Skeletal muscle tissue (tissue), 4 donors: ENCODE data around the gene STARD7. TPM values are rescaled to one million over a fixed set of nuclear protein-coding genes. Genes with fewer than 3 reads are reported as not detected.
"Not testable (repeated sequence)": the region's sequence is repeated elsewhere in the genome, so short reads cannot be mapped to it uniquely, and the experiment has no call there.

ENCODE experiments used
- H3K27ac ChIP-seq: one replicate; pipeline ENCODE4 v1.7.0; 2013; ENCODE audit warnings: mild to moderate bottlenecking, low read depth, low read length, inconsistent platforms
- H3K27me3 ChIP-seq, 3 donors: one replicate each; pipeline ENCODE4 v1.7.0; 2013; ENCODE audit warnings: low read length in 3 of 3; ENCODE audit not compliant: control insufficient read depth in 3 of 3, insufficient read depth in 3 of 3
- H3K36me3 ChIP-seq, 3 donors: one replicate each; pipeline ENCODE4 v1.7.0; 2013; ENCODE audit warnings: low read length in 3 of 3; ENCODE audit not compliant: control insufficient read depth in 3 of 3, insufficient read depth in 3 of 3
- H3K4me1 ChIP-seq, 3 donors: one replicate each; pipeline ENCODE4 v1.7.0; 2013; ENCODE audit warnings: low read length in 3 of 3, mild to moderate bottlenecking in 3 of 3; ENCODE audit not compliant: control insufficient read depth in 3 of 3, insufficient read depth in 3 of 3
- H3K4me3 ChIP-seq, 3 donors: one replicate each; pipeline ENCODE4 v1.7.0; 2013; ENCODE audit warnings: low read length in 3 of 3
- H3K9ac ChIP-seq, 3 donors: one replicate each; pipeline ENCODE4 v1.7.0; 2013; ENCODE audit warnings: low read length in 3 of 3, mild to moderate bottlenecking in 3 of 3, moderate library complexity in 2 of 3, low read depth in 1 of 3
- H3K9me3 ChIP-seq, 3 donors: one replicate each; pipeline ENCODE4 v1.7.0; 2013; ENCODE audit warnings: low read length in 3 of 3; ENCODE audit not compliant: control insufficient read depth in 3 of 3
- total RNA-seq: library from RNA; depleted of rRNA; stranded (reverse); fragments of >200 nt; gene quantifications from one replicate; pipeline ENCODE4 v1.2.3, GENCODE V29; 2014
- donor health status: Osteomylitis.

STARD7 gene
- total RNA-seq, 1 donor from 2014 or later: 185 TPM

GRCh38 chr2:96171831-96172230 lies 36.8 kb downstream of the STARD7 start:
- Histone ChIP-seq H3K4me1 (peaks cover 0 to 17% (median 15%) of the 10 kb centered on the region in 3 donors), H3K27ac (no peak overlapping the region), H3K27me3 (no peaks in the 10 kb centered on the region), H3K9ac (no peak overlapping the region), H3K36me3 (no peaks in the 10 kb centered on the region), H3K9me3 (no peaks in the 10 kb centered on the region), H3K4me3 (no peak overlapping the region)

- Histone ChIP-seq H3K4me1 (peaks cover 0 to 10% (median 7%) of the 10 kb centered on the region in 3 donors), H3K9ac (no peak overlapping the region), H3K27ac (no peak overlapping the region), H3K36me3 (no peaks in the 10 kb centered on the region), H3K27me3 (no peaks in the 10 kb centered on the region), H3K4me3 (no peak overlapping the region), H3K9me3 (no peaks in the 10 kb centered on the region)
These were observed 38.0 kb downstream of the STARD7 start for GRCh38 chr2:96170626-96171025.

GRCh38 chr2:96169868-96170507 lies 38.6 kb downstream of the STARD7 start:
- Histone ChIP-seq H3K27ac (no peak overlapping the region), H3K9me3 (no peaks in the 10 kb centered on the region), H3K36me3 (no peaks in the 10 kb centered on the region), H3K9ac (no peak overlapping the region), H3K27me3 (no peaks in the 10 kb centered on the region), H3K4me1 (peaks cover 0 to 10% (median 7%) of the 10 kb centered on the region in 3 donors), H3K4me3 (no peak overlapping the region)

DNA sequence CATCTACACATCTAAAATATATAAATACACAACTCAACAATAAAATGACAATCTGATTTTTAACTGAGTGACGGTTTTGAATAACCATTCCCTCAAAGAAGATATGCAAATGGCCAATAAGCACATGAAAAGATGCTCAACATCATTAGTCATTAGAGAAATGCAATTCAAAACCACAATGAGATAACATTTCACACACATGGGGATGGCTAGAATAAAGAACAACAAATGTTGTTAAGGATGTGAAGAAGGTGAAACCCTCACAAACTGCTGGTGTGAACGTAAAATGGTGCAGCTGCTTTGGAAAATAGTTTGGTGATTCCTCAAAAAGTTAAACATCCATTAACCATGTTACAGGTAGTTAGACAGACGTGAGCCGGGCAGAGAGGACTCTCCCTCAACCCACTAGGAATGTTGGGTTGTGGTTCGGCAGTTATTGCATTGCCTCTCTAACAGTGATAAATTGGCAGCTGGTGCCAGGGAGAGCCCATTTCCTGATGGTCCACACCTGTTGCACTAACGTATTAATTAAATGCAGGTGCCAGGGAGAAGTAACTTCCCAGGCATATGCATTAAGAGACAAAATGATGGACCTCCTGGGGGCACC lies 41.1 kb downstream of the STARD7 start:
- no peaks in the 10 kb centered on the region for H3K4me1 ChIP-seq
- no peak overlapping the region for H3K4me3 ChIP-seq
- H3K9ac ChIP-seq: no peak overlapping the region
- no peaks in the 10 kb centered on the region for H3K9me3 ChIP-seq
- H3K27me3 ChIP-seq: no peaks in the 10 kb centered on the region
- no peak overlapping the region for H3K27ac ChIP-seq
- no peaks in the 10 kb centered on the region for H3K36me3 ChIP-seq

GRCh38 chr2:96164459-96165184 lies 44.0 kb downstream of the STARD7 start:
- H3K9me3 ChIP-seq: no peaks in the 10 kb centered on the region
- H3K27ac ChIP-seq: no peak overlapping the region
- no peaks in the 10 kb centered on the region for H3K27me3 ChIP-seq
- H3K4me3 ChIP-seq: no peak overlapping the region
- H3K36me3 ChIP-seq: no peaks in the 10 kb centered on the region
- no peak overlapping the region for H3K9ac ChIP-seq
- no peaks in the 10 kb centered on the region for H3K4me1 ChIP-seq

GRCh38 chr2:96163768-96164429 lies 44.7 kb downstream of the STARD7 start:
- no peak overlapping the region for H3K4me3 ChIP-seq
- H3K9ac ChIP-seq: no peak overlapping the region
- no peaks in the 10 kb centered on the region for H3K4me1 ChIP-seq
- H3K9me3 ChIP-seq: no peaks in the 10 kb centered on the region
- no peak overlapping the region for H3K27ac ChIP-seq
- no peaks in the 10 kb centered on the region for H3K27me3 ChIP-seq
- H3K36me3 ChIP-seq: no peaks in the 10 kb centered on the region

GRCh38 chr2:96163415-96163767 lies 45.2 kb downstream of the STARD7 start:
- no peak overlapping the region for H3K27ac ChIP-seq

DNA sequence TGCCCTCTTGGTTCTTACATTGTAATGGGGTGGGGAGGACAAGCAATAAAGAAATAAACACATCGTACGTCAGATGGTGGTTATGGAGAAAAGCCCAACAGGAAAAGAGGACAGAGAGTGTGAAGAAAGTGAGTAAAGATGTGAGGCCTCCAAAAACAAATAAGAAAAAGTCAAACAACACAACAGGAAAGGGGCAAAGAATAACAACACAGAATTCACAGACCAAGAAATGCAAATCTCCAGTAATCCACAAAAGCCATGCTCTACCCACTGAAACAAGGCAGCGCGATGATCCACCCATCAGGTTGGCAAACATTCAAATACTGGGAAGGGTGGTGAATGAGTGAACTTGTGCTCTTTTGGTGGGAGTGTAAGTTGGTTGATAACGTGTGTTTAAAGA lies 46.7 kb downstream of the STARD7 start:
- Histone ChIP-seq H3K27me3 (peaks cover 0 to 3% (median 0%) of the 10 kb centered on the region in 3 donors), H3K4me1 (no peaks in the 10 kb centered on the region), H3K9me3 (no peaks in the 10 kb centered on the region), H3K36me3 (no peaks in the 10 kb centered on the region), H3K4me3 (no peak overlapping the region), H3K27ac (no peak overlapping the region), H3K9ac (no peak overlapping the region)

More at GRCh38 chr2:96163415-96163767, 45.2 kb downstream of the STARD7 start:
- Histone ChIP-seq H3K4me1 (no peaks in the 10 kb centered on the region), H3K9ac (no peak overlapping the region), H3K36me3 (no peaks in the 10 kb centered on the region), H3K9me3 (no peaks in the 10 kb centered on the region), H3K27me3 (no peaks in the 10 kb centered on the region), H3K4me3 (no peak overlapping the region)

- H3K9me3 ChIP-seq, H3K36me3 ChIP-seq, H3K4me1 ChIP-seq, H3K27ac ChIP-seq, H3K9ac ChIP-seq, H3K27me3 ChIP-seq, H3K4me3 ChIP-seq: not testable (repeated sequence)
These were observed 48.3 kb downstream of the STARD7 start for GRCh38 chr2:96160366-96160765.
